ENCODE data around the gene IFNL1. TPM values are rescaled to one million over a fixed set of nuclear protein-coding genes. Genes with fewer than 3 reads are reported as not detected.

The IFNL1 gene
- total and polyA plus RNA-seq, 2 donors from 2014 or later, result not detected

DNA sequence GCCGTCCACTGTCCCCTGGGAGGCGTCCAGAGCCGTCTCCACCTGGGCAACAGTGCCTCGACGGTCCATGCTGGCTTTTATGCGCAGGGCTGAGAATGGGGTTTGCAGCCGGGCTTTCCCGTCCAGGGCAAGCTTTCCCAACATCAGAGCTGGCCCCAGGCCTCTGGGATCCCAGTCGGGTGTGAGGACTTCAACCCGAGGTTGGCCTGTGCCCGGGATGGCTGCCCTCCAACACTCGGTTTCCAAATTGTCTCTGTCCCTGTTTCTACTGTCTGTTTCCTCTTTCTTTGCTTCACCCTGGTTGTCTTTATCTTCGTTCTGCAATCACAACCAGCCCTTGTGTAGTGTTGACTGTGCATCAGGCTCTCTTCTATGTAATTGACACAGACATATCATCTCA, 47.4 kb upstream of the IFNL1 start, which contains the start of gene IFNL4:
TSS of gene IFNL4 (minus strand) at position 51 of the 400 bp plus-strand sequence.
- peaks cover 18% of the 10 kb centered on the region for H3K27me3 ChIP-seq (ENCODE audit: control insufficient read depth, insufficient read depth, low read length)
- intact Hi-C loops (cut with DNase I), result no loop called here
- no peaks in the 10 kb centered on the region for H3K36me3 ChIP-seq (ENCODE audit: control insufficient read depth in 2 of 3, insufficient read depth in 3 of 3, low read length in 3 of 3)
- H3K4me1 ChIP-seq (ENCODE audit: control insufficient read depth in 2 of 3, insufficient read depth in 2 of 3, low read depth in 1 of 3, low read length in 3 of 3), result peaks cover 0 to 2% (median 0%) of the 10 kb centered on the region in 3 donors
- no peaks in the 10 kb centered on the region for H3K9me3 ChIP-seq (ENCODE audit: control insufficient read depth in 2 of 3, insufficient read depth in 1 of 3, low read length in 3 of 3)
- H3K4me3 ChIP-seq (ENCODE audit: low read length in 3 of 3), result no peak within 1 kb of the TSS
- no peak for TF ChIP-seq CTCF (IDR thresholded peaks at IDR 0.05; ENCODE audit: borderline replicate concordance, extremely low read depth, insufficient read depth)
- no peak for DNase-seq
- H3K9ac ChIP-seq (ENCODE audit: low read length in 3 of 3), result no peak within 1 kb of the TSS
- H3K27ac ChIP-seq (ENCODE audit: low read depth in 2 of 2, low read length in 2 of 2), result no peak within 1 kb of the TSS
- no peak for FAIRE-seq

DNA sequence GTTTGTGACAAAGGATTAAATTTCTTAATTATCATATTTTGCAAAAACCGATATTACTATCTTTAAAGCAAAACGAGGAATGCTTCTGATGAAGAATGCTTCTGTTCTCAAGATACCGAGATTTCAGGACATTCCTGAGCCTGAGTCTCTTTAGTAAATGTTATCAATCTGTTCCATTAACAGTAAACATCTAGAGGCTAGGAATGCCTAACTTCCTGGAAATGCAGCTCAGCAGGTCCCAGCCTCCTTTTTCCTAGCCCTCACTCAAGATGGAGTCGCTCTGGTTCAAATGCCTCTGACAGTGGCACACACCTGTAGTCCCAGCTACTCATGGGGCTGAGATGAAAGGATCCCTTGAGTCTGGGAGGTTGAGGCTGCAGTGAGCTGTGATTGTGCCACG, 45.1 kb upstream of the IFNL1 start:
- peaks cover 18% of the 10 kb centered on the region for H3K27me3 ChIP-seq (ENCODE audit: control insufficient read depth, insufficient read depth, low read length)
- no peaks in the 10 kb centered on the region for H3K9me3 ChIP-seq (ENCODE audit: control insufficient read depth in 2 of 3, insufficient read depth in 1 of 3, low read length in 3 of 3)
- no peak overlapping the region for H3K9ac ChIP-seq (ENCODE audit: low read length in 3 of 3)
- H3K4me1 ChIP-seq (ENCODE audit: control insufficient read depth in 2 of 3, insufficient read depth in 2 of 3, low read depth in 1 of 3, low read length in 3 of 3), result peaks cover 0 to 2% (median 0%) of the 10 kb centered on the region in 3 donors
- H3K27ac ChIP-seq (ENCODE audit: low read depth in 2 of 2, low read length in 2 of 2), result no peak overlapping the region
- no peak overlapping the region for H3K4me3 ChIP-seq (ENCODE audit: low read length in 3 of 3)
- FAIRE-seq (no peak), DNase-seq (no peak)
- no peak for TF ChIP-seq CTCF (IDR thresholded peaks at IDR 0.05; ENCODE audit: borderline replicate concordance, extremely low read depth, insufficient read depth)
- H3K36me3 ChIP-seq (ENCODE audit: control insufficient read depth in 2 of 3, insufficient read depth in 3 of 3, low read length in 3 of 3), result no peaks in the 10 kb centered on the region
- intact Hi-C loops (cut with DNase I), result no loop called here

- no peak for DNase-seq
- H3K27ac ChIP-seq (ENCODE audit: low read depth in 2 of 2, low read length in 2 of 2), result no peak overlapping the region
- no peaks in the 10 kb centered on the region for H3K36me3 ChIP-seq (ENCODE audit: control insufficient read depth in 2 of 3, insufficient read depth in 3 of 3, low read length in 3 of 3)
- H3K4me1 ChIP-seq (ENCODE audit: control insufficient read depth in 2 of 3, insufficient read depth in 2 of 3, low read depth in 1 of 3, low read length in 3 of 3), result peaks cover 0 to 2% (median 0%) of the 10 kb centered on the region in 3 donors
- intact Hi-C loops (cut with DNase I), result no loop called here
- no peak for FAIRE-seq
- H3K9me3 ChIP-seq (ENCODE audit: control insufficient read depth in 2 of 3, insufficient read depth in 1 of 3, low read length in 3 of 3), result no peaks in the 10 kb centered on the region
- H3K27me3 ChIP-seq (ENCODE audit: control insufficient read depth, insufficient read depth, low read length), result peaks cover 18% of the 10 kb centered on the region
- H3K4me3 ChIP-seq (ENCODE audit: low read length in 3 of 3), result no peak overlapping the region
- TF ChIP-seq CTCF (IDR thresholded peaks at IDR 0.05; ENCODE audit: borderline replicate concordance, extremely low read depth, insufficient read depth), result no peak
- no peak overlapping the region for H3K9ac ChIP-seq (ENCODE audit: low read length in 3 of 3)
Observed at GRCh38 chr19:39251846-39252245, 44.4 kb upstream of the IFNL1 start.

GRCh38 chr19:39252458-39252857, 43.7 kb upstream of the IFNL1 start:
- no peak for TF ChIP-seq CTCF (IDR thresholded peaks at IDR 0.05; ENCODE audit: borderline replicate concordance, extremely low read depth, insufficient read depth)
- no peak overlapping the region for H3K27ac ChIP-seq (ENCODE audit: low read depth in 2 of 2, low read length in 2 of 2)
- H3K27me3 ChIP-seq (ENCODE audit: control insufficient read depth, insufficient read depth, low read length), result peaks cover 15% of the 10 kb centered on the region
- no peak overlapping the region for H3K4me3 ChIP-seq (ENCODE audit: low read length in 3 of 3)
- DNase-seq, result no peak
- H3K36me3 ChIP-seq (ENCODE audit: control insufficient read depth in 2 of 3, insufficient read depth in 3 of 3, low read length in 3 of 3), result no peaks in the 10 kb centered on the region
- no peak for FAIRE-seq
- no peak overlapping the region for H3K9ac ChIP-seq (ENCODE audit: low read length in 3 of 3)
- intact Hi-C loops (cut with DNase I), result no loop called here
- peaks cover 0 to 2% (median 0%) of the 10 kb centered on the region in 3 donors for H3K4me1 ChIP-seq (ENCODE audit: control insufficient read depth in 2 of 3, insufficient read depth in 2 of 3, low read depth in 1 of 3, low read length in 3 of 3)
- no peaks in the 10 kb centered on the region for H3K9me3 ChIP-seq (ENCODE audit: control insufficient read depth in 2 of 3, insufficient read depth in 1 of 3, low read length in 3 of 3)
